ENCODE measurements around the gene CFAP54. TPM values are rescaled to one million over a fixed set of nuclear protein-coding genes. Genes with fewer than 3 reads are reported as not detected.

CFAP54 gene
- total RNA-seq, 1 donor from 2014 or later: 0.16 TPM

GRCh38 chr12:96862326-96862725 is 372.9 kb downstream of the CFAP54 start:
- Histone ChIP-seq H3K36me3 (no peaks in the 10 kb centered on the region), H3K27me3 (ENCODE audit: low read depth) (peaks cover 3% of the 10 kb centered on the region), H3K4me1 (no peaks in the 10 kb centered on the region), H3K9me3 (replicated peaks) (no peaks in the 10 kb centered on the region), H3K27ac (replicated peaks) (no peak overlapping the region), H3K4me3 (no peak overlapping the region)
- DNase-seq: no peak
- no peak for TF ChIP-seq CTCF (IDR thresholded peaks at IDR 0.05; ENCODE audit: borderline replicate concordance)
- intact Hi-C loops (cut with micrococcal nuclease): no loop called here

- intact Hi-C loops (cut with micrococcal nuclease): no loop called here
- Histone ChIP-seq H3K4me1 (no peaks in the 10 kb centered on the region), H3K4me3 (no peak overlapping the region), H3K9me3 (replicated peaks) (no peaks in the 10 kb centered on the region), H3K27me3 (ENCODE audit: low read depth) (peaks cover 3% of the 10 kb centered on the region), H3K36me3 (no peaks in the 10 kb centered on the region), H3K27ac (replicated peaks) (no peak overlapping the region)
- no peak for TF ChIP-seq CTCF (IDR thresholded peaks at IDR 0.05; ENCODE audit: borderline replicate concordance)
- DNase-seq: no peak
Observed at GRCh38 chr12:96864335-96864734, 375.0 kb downstream of the CFAP54 start.

GRCh38 chr12:96866801-96867590 is 377.6 kb downstream of the CFAP54 start:
- DNase-seq: no peak
- no peak overlapping the region for H3K27ac ChIP-seq (replicated peaks)
- no peak for TF ChIP-seq CTCF (IDR thresholded peaks at IDR 0.05; ENCODE audit: borderline replicate concordance)
- no peaks in the 10 kb centered on the region for H3K36me3 ChIP-seq
- H3K4me1 ChIP-seq: no peaks in the 10 kb centered on the region
- no peak overlapping the region for H3K4me3 ChIP-seq
- intact Hi-C loops (cut with micrococcal nuclease): no loop called here
- no peaks in the 10 kb centered on the region for H3K27me3 ChIP-seq (ENCODE audit: low read depth)
- H3K9me3 ChIP-seq (replicated peaks): peaks cover 4% of the 10 kb centered on the region

- Histone ChIP-seq H3K4me1 (no peaks in the 10 kb centered on the region), H3K9me3 (replicated peaks) (peaks cover 12% of the 10 kb centered on the region), H3K4me3 (no peak overlapping the region), H3K36me3 (no peaks in the 10 kb centered on the region), H3K27me3 (ENCODE audit: low read depth) (peaks cover 7% of the 10 kb centered on the region), H3K27ac (replicated peaks) (no peak overlapping the region)
- intact Hi-C loops (cut with micrococcal nuclease): no loop called here
- TF ChIP-seq CTCF (IDR thresholded peaks at IDR 0.05; ENCODE audit: borderline replicate concordance): no peak
- DNase-seq: no peak
Observed at GRCh38 chr12:96870946-96871345, 381.6 kb downstream of the CFAP54 start.

- Histone ChIP-seq H3K27me3 (ENCODE audit: low read depth) (peaks cover 7% of the 10 kb centered on the region), H3K27ac (replicated peaks) (no peak overlapping the region), H3K4me3 (no peak overlapping the region), H3K9me3 (replicated peaks) (peaks cover 12% of the 10 kb centered on the region), H3K36me3 (no peaks in the 10 kb centered on the region), H3K4me1 (no peaks in the 10 kb centered on the region)
- intact Hi-C loops (cut with micrococcal nuclease): no loop called here
- TF ChIP-seq CTCF (IDR thresholded peaks at IDR 0.05; ENCODE audit: borderline replicate concordance): no peak
- no peak for DNase-seq
Observed at GRCh38 chr12:96872961-96873360, 383.6 kb downstream of the CFAP54 start.

Data from left ventricle myocardium inferior (tissue), 1 donor.